Lower leg skin (tissue), 3 donors: ENCODE measurements around the gene FBXO41.

Source experiments
- CTCF ChIP-seq, 3 donors: fragments of 450-650 bp; IDR thresholded peaks; one replicate each; pipeline ENCODE4 v1.5.1; 2016; ENCODE audit warnings: antibody characterized with exemption in 3 of 3, mild to moderate bottlenecking in 3 of 3, moderate library complexity in 2 of 3
- POLR2A ChIP-seq, 2 donors: fragments of 450-650 bp; IDR thresholded peaks; one replicate each; pipeline ENCODE4 v1.6.1; 2016 to 2017; ENCODE audit warnings: antibody characterized with exemption in 2 of 2, mild to moderate bottlenecking in 1 of 2, moderate library complexity in 1 of 2

DNA sequence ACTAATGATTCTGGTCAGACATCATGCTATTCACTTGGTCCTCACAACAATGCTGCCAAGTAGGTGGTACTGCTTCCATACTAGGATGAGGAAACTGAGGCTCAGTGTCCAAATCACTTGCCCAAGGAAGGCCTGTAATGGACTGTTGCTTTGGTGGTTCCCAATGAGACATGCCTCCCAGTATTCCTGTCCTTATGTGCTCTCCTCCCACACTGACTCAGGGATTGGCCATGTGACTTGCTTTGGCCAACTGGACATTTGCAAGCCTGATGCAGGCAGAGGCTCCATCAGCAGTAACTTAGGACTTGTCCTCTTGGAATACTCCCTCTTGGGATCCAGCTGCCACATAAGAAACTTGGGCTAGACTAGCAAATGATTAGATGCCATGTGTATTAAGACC is 3.0 kb downstream of the FBXO41 start:
- TF ChIP-seq CTCF (IDR thresholded peaks at IDR 0.05) (no peak), POLR2A (IDR thresholded peaks at IDR 0.05) (no peak)
